HG03196 (cell line): ENCODE measurements around the gene HIRA.
"Not testable (repeated sequence)": the region's sequence is repeated elsewhere in the genome, so short reads cannot be mapped to it uniquely, and the experiment has no call there.

Experiments used
- ATAC-seq: cut with Tn5 transposase; IDR thresholded peaks from one replicate; pipeline ENCODE4 v1.9.1; 2021; ENCODE audit not compliant: unreplicated experiment

HIRA gene

DNA sequence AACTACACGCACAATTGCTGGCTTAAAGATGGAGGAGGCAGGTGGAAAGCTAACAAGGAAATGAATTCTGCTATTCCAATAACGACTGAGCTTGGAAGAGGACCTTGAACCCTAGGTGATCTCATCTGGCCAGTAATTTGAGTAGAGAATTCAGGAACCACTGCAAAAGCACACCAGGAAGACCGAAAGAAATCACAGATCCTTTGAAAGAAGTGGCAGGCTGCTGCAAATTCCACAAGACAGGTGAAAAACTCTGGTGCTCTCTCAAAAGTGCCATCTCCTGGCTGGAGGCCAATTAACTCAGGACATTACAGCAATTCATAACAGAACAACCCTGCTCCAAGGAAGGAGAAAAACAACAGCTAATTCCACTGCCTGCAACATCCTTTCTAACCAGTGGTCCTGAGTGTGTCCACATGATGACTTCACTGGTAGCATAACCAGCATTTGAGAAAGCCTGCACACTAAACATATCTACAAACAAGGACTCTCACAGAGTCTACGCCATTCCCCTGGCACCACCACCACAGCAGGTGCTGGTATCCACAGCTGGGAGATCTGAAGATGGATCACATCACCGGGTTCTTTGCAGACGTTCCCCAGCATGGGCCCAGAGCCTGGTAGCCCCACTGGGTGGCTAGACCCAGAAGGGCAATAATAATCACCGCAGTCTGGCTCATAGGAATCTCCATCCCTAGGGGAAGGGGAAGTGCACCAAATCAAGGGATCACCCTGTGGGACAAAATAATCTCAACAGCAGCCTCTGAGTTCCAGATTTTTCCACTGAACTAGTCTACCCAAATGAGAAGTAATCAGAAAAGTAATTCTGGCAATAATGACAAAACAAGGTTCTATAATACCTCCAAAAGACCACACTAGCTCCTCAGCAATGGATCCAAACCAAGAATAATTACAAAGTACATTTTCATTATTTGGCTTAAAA lies 95.1 kb downstream of the HIRA start:
- no peak for ATAC-seq

- ATAC-seq, result no peak
Measured at GRCh38 chr22:19331975-19332374, 99.6 kb downstream of the HIRA start.

GRCh38 chr22:19331474-19331873 lies 100.1 kb downstream of the HIRA start:
- no peak for ATAC-seq

DNA sequence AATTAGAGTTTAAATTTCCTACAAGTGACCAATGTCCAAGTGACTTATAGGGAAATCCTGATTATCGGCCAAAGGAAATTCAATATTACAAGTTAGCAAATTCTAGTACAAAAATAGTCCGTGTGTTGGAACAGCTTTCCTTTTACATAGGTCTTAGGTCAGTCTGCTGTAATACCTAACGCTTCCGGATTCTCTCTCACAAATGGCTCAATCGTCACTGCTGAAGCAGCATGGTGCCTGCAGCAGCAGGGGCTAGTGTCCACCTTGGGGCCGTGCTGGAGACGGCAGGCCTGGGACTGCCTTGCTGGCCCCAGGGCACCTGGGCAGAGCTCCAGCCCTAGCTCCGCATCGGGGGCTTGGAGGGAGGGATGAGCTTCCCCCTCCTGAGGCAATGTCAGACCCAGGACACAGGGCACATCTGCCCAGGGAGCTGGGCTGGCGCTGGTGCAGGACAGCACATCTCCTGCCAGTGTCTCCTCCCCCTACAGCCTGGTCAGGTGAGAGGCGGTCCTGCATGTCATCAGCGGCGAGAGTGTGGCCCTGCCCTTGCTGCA lies 100.6 kb downstream of the HIRA start:
- ATAC-seq, result no peak

- ATAC-seq, result not testable (repeated sequence)
Measured at GRCh38 chr22:19330205-19330604, 101.3 kb downstream of the HIRA start.

DNA sequence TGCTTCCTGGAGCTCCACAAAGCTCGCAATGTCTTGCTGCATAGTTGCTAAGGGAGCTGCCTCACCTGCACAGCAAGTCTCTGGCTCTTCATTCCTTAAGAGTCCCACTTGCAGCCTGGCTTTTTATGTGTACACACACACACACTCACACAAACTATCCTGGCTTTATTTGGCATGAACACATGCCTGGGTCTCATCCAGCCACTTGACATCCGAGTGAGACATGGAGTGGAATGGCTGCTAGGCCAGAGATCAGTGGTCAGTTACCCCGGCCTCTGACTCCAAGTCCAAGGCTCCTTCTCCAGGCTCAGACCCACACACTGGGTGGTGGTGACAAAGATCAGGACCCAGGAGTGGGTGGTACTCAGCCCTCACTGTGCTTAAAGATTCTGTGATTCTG lies 102.1 kb downstream of the HIRA start:
- no peak for ATAC-seq

DNA sequence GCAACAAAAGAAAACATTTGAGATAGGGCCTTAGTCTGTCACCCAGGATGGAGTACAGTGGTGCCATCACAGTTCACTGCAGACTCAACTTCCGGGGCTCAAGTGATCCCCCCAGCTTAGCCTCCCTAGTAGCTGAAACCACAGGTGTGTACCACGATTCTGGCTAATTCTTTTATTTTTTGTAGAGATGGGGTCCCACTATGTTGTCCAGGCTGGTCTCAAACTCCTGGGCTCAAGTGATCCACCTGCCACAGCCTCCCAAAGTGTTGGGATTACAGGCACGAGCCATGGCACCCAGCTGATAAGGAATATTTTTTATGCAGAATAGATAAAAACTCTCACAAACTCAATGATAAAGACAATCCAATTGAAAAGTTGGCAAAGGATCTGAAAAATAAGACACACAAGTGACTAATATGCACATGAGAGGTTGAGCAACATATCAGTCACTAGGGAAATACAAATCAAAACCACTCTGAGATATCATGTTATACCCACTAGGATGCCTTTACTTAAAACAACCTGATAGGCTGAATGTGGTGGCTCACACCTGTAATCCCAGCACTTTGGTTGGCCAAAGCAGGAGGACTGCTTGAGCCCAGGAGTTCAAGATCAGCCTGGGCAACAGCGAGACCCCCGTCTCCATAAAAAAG lies 106.1 kb downstream of the HIRA start:
- ATAC-seq, result no peak

DNA sequence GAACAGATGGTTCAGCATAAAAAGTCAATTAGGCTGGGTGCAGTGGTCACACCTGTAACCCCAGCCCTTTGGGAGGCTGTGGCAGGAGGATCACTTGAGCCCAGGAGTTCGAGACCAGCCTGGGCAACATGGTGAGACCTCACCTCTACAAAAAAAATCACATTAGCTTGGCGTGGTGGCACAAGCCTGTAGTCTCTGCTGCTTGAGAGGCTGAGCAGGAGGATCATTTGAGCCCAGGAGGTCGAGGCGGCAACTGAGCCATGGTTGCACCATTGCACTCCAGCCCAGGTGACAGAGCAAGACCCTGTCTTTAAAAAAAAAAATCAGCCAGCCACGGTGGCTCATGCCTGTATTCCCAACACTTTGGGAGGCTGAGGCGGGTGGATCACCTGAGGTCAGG lies 108.1 kb downstream of the HIRA start:
- ATAC-seq, result not testable (repeated sequence)

DNA sequence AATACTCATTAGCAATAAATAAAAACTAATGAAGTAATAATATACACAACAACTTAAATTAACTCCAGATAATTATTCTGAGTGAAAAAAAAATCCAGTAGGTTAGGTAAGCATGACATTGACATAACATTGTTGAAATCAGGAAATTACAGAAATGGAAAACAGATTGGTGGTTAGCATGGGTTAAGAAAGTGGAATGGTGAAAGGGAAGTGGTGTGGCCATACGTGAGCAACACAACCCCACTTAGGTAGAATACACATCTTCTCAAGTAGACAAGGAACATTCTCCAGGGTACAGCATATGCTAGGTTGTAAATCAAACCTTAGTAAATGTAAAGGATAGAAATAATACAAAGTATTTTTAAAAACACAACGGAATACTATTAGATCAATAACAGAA lies 109.8 kb downstream of the HIRA start:
- no peak for ATAC-seq

GRCh38 chr22:19320136-19320535 lies 111.4 kb downstream of the HIRA start:
- not testable (repeated sequence) for ATAC-seq

GRCh38 chr22:19319281-19319680 lies 112.3 kb downstream of the HIRA start:
- no peak for ATAC-seq

DNA sequence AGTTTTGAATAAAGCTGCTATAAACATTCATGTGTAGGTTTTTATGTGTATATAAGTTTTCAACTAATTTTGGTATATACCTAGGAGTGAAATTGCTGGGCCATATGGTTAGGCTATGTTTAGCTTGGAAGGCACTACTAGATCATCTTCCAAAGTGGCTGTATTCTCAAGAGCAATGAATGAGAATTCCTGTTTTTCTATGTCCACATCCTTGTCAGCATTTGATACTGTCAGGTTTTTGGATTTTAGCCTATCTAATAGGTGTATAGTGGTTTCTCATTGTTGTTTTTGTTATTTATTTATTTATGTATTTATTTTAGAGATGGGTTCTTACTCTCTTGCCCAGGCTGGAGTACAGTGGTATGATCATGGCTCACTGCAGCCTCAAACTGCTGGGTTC lies 113.7 kb downstream of the HIRA start:
- ATAC-seq, result no peak

DNA sequence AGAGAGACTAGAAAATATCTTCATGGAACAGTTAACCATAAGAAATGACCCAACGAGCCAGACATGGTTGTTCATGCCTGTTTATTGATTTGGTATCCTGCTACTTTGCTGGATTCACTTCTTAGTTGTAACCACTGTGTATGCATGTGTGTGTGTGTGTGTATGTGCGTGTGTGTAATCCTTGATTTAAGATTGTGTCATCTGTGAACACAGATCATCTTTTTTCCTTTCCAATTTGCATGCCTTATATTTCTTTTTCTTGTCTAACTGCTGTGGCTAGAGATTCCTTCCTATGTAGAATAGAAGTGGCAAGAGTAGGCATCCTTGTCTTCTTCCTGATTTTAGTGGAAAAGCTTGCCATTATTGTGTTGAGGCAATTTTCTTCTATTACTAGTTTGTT lies 123.7 kb downstream of the HIRA start:
- no peak for ATAC-seq

DNA sequence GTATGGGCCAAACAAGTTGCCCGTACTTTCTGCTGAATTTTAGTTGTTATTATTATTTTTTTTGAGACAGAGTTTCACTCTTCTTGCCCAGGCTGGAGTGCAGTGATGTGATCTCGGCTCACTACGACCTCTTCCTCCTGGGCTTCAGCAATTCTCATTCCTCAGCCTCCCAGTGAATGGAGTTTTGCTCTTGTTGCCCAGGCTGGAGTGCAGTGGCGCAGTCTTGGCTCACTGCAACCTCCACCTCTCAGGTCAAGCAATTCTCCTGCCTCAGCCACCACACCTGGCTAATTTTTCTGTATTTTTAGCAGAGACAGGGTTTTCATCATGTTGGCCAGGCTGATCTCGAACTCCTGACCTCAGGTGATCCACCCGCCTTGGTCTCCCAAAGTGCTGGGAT lies 125.0 kb downstream of the HIRA start:
- not testable (repeated sequence) for ATAC-seq

- no peak for ATAC-seq
Measured at GRCh38 chr22:19304547-19304946, 127.0 kb downstream of the HIRA start.

- no peak for ATAC-seq
Measured at GRCh38 chr22:19303785-19304184, 127.7 kb downstream of the HIRA start.

DNA sequence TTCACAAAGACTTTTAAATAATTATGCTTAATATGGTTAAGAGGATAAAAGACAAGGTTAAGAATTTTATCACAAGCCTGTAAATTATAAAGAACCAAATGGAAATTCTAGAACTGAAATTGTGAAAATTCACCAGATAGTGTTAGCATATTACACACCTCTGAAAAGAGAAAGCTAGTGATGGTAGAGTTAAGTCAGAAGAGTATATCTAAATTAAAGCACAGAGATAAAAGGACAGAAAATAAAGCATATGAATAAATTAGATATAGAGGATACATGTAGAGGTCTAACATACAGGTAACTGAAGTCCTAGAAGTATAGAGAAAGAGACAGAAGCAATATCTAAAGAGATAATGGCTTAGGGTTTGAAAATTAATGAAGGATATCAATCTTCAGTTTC lies 135.8 kb downstream of the HIRA start:
- no peak for ATAC-seq

DNA sequence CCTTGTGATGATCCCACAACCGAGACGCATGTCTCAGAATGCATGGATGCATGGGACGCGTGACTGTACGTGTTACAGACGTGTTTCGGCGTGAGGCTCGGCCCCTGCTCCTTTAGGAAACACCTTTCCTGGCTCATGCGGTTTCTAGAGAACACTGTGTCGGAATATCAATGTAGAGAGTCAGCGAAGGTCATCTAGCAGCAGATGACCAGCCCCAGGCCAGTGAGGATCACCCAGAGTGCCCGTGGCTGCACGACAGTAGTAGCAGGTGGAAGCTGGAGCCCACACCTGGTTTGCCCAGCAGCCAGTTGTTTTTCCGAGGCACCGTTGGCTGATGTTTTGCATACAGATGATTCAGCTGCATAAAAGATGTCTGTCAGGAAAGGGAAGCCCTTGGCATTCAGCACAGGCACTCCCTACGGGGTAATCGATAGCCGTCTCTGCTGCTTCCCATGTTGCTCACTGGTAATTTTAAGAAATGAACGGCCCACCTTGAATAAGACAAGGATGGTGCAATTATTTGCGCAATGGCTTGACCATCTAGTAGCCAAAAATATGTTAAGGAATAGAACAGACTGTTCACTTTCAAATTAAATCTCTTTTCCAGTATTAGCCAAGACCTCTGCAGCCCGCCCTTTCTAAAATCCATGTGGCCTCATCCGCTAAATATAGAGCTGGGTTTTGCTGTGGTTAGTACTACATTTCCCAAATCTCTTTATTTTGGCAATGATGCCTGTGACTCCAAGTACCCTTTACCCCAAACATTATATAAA lies 138.9 kb downstream of the HIRA start:
- no peak for ATAC-seq

GRCh38 chr22:19291580-19292457 lies 139.7 kb downstream of the HIRA start, which contains the start of gene CLTCL1:
CLTCL1 (minus strand) TSS chr22:19291719; CDS start chr22:19291641, 78 bp downstream.
- ATAC-seq, result peak; percentile 60

DNA sequence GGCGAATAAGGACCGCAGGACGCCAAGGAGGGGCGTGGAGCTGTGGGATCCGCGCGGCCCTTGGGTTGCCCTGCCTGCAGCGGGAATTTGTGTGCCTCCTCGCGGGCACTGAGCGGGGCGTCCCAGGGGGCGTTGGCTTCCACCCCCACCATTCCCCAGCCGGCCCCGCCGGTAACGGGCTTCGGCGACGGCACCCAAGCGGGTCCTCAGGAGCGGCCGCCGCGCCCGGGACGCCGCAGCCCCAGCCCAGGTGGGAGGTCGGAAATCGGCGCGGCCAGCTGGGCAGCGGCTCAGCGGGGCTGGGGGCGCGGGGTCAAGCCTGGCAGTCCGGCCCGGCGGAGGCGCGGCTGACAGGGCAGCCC lies 140.3 kb downstream of the HIRA start:
- ATAC-seq, result peak; percentile 32
